Measurements from ENCODE around the gene LSAMP. TPM values are rescaled to one million over a fixed set of nuclear protein-coding genes. Genes with fewer than 3 reads are reported as not detected.

LSAMP gene
- total and polyA plus RNA-seq, 2 donors (not counting 1 experiment from before 2014, with no cell fraction given), result not detected

GRCh38 chr3:116200956-116201690 is 244.2 kb downstream of the LSAMP start:
- intact Hi-C loops (cut with micrococcal nuclease), result no loop called here
- Histone ChIP-seq H4K20me1 (ENCODE audit: control insufficient read depth, insufficient read depth, low read length, poor library complexity, severe bottlenecking) (no peaks in the 10 kb centered on the region), H3K9ac (ENCODE audit: low read length) (no peak overlapping the region), H2AFZ (ENCODE audit: insufficient read depth, low read depth, low read length, poor library complexity, severe bottlenecking) (no peak overlapping the region), H3K79me2 (ENCODE audit: control insufficient read depth, insufficient read depth, low read length) (no peaks in the 10 kb centered on the region), H3K4me3 (ENCODE audit: control extremely low read depth in 1 of 5, extremely low read depth in 1 of 5, insufficient read depth in 1 of 5, low read depth in 2 of 5, low read length in 4 of 5) (no peak overlapping the region), H3K9me3 (ENCODE audit: control extremely low read depth in 1 of 3, control insufficient read depth in 2 of 3, insufficient read depth in 1 of 3, low read length in 2 of 3) (peaks cover 0 to 5% (median 1%) of the 10 kb centered on the region in 3 donors), H3K27me3 (replicated peaks in 1 of 4; ENCODE audit: control extremely low read depth in 1 of 4, control insufficient read depth in 3 of 4, insufficient read depth in 4 of 4, low read length in 3 of 4) (no peaks in the 10 kb centered on the region), H3K36me3 (replicated peaks in 1 of 2; ENCODE audit: control extremely low read depth in 1 of 2, control insufficient read depth in 1 of 2, extremely low read depth in 1 of 2, insufficient read depth in 2 of 2, low read length in 1 of 2) (no peaks in the 10 kb centered on the region), H3K4me2 (replicated peaks; ENCODE audit: low read depth, low read length, poor library complexity, severe bottlenecking) (no peak overlapping the region), H3K27ac (ENCODE audit: low read length in 2 of 2) (no peak overlapping the region), H3K4me1 (ENCODE audit: control insufficient read depth in 2 of 2, insufficient read depth in 2 of 2, low read length in 2 of 2) (no peaks in the 10 kb centered on the region)
- POLR2A ChIA-PET, result no interaction called here
- H3K4me1 Mint-ChIP-seq, result no peaks in the 10 kb centered on the region
- no peak overlapping the region for H3K27ac Mint-ChIP-seq
- H3K9me3 Mint-ChIP-seq (ENCODE audit: insufficient read depth), result peaks cover 2% of the 10 kb centered on the region
- TF ChIP-seq EZH2 (IDR thresholded peaks at IDR 0.05; ENCODE audit: borderline replicate concordance, insufficient read depth, low read depth, low read length, poor library complexity, severe bottlenecking), result no peak
- TF ChIP-seq, protein P1, sequence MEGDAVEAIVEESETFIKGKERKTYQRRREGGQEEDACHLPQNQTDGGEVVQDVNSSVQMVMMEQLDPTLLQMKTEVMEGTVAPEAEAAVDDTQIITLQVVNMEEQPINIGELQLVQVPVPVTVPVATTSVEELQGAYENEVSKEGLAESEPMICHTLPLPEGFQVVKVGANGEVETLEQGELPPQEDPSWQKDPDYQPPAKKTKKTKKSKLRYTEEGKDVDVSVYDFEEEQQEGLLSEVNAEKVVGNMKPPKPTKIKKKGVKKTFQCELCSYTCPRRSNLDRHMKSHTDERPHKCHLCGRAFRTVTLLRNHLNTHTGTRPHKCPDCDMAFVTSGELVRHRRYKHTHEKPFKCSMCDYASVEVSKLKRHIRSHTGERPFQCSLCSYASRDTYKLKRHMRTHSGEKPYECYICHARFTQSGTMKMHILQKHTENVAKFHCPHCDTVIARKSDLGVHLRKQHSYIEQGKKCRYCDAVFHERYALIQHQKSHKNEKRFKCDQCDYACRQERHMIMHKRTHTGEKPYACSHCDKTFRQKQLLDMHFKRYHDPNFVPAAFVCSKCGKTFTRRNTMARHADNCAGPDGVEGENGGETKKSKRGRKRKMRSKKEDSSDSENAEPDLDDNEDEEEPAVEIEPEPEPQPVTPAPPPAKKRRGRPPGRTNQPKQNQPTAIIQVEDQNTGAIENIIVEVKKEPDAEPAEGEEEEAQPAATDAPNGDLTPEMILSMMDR (IDR thresholded peaks at IDR 0.05), result no peak
- no peaks in the 10 kb centered on the region for H3K27me3 Mint-ChIP-seq
- WGBS (ENCODE audit: insufficient coverage), result 71% methylated on average over 5 of the region's 5 CpGs
- DNase-seq, result no peak
- H3K4me3 Mint-ChIP-seq, result no peak overlapping the region
- CTCF ChIA-PET, result no interaction called here
- no peak for ATAC-seq (ENCODE audit: low read depth)

- peaks cover 0 to 9% (median 1%) of the 10 kb centered on the region in 3 donors for H3K9me3 ChIP-seq (ENCODE audit: control extremely low read depth in 1 of 3, control insufficient read depth in 2 of 3, insufficient read depth in 1 of 3, low read length in 2 of 3)
- peaks cover 2% of the 10 kb centered on the region for H3K9me3 Mint-ChIP-seq (ENCODE audit: insufficient read depth)
- no CpG with 5 or more reads among the region's 2 CpGs for WGBS (ENCODE audit: insufficient coverage)
- DNase-seq, result no peak
- H3K4me3 Mint-ChIP-seq, result no peak overlapping the region
- H3K27me3 Mint-ChIP-seq, result no peaks in the 10 kb centered on the region
- no peak overlapping the region for H3K9ac ChIP-seq (ENCODE audit: low read length)
- intact Hi-C loops (cut with micrococcal nuclease), result no loop called here
- H4K20me1 ChIP-seq (ENCODE audit: control insufficient read depth, insufficient read depth, low read length, poor library complexity, severe bottlenecking), result no peaks in the 10 kb centered on the region
- no peaks in the 10 kb centered on the region for H3K36me3 ChIP-seq (replicated peaks in 1 of 2; ENCODE audit: control extremely low read depth in 1 of 2, control insufficient read depth in 1 of 2, extremely low read depth in 1 of 2, insufficient read depth in 2 of 2, low read length in 1 of 2)
- H3K27ac ChIP-seq (ENCODE audit: low read length in 2 of 2), result no peak overlapping the region
- H3K4me1 Mint-ChIP-seq, result no peaks in the 10 kb centered on the region
- H3K4me2 ChIP-seq (replicated peaks; ENCODE audit: low read depth, low read length, poor library complexity, severe bottlenecking), result no peak overlapping the region
- H3K27me3 ChIP-seq (replicated peaks in 1 of 4; ENCODE audit: control extremely low read depth in 1 of 4, control insufficient read depth in 3 of 4, insufficient read depth in 4 of 4, low read length in 3 of 4), result no peaks in the 10 kb centered on the region
- H3K79me2 ChIP-seq (ENCODE audit: control insufficient read depth, insufficient read depth, low read length), result no peaks in the 10 kb centered on the region
- ChIA-PET POLR2A (no interaction called here), CTCF (no interaction called here)
- no peak for TF ChIP-seq EZH2 (IDR thresholded peaks at IDR 0.05; ENCODE audit: borderline replicate concordance, insufficient read depth, low read depth, low read length, poor library complexity, severe bottlenecking)
- TF ChIP-seq, protein P1 (IDR thresholded peaks at IDR 0.05), result no peak
- no peaks in the 10 kb centered on the region for H3K4me1 ChIP-seq (ENCODE audit: control insufficient read depth in 2 of 2, insufficient read depth in 2 of 2, low read length in 2 of 2)
- no peak for ATAC-seq (ENCODE audit: low read depth)
- no peak overlapping the region for H3K27ac Mint-ChIP-seq
- no peak overlapping the region for H2AFZ ChIP-seq (ENCODE audit: insufficient read depth, low read depth, low read length, poor library complexity, severe bottlenecking)
- no peak overlapping the region for H3K4me3 ChIP-seq (ENCODE audit: control extremely low read depth in 1 of 5, extremely low read depth in 1 of 5, insufficient read depth in 1 of 5, low read depth in 2 of 5, low read length in 4 of 5)
These were observed 246.2 kb downstream of the LSAMP start for GRCh38 chr3:116199063-116199462.
